ENCODE data around the gene OR2T29.

OR2T29 gene

DNA sequence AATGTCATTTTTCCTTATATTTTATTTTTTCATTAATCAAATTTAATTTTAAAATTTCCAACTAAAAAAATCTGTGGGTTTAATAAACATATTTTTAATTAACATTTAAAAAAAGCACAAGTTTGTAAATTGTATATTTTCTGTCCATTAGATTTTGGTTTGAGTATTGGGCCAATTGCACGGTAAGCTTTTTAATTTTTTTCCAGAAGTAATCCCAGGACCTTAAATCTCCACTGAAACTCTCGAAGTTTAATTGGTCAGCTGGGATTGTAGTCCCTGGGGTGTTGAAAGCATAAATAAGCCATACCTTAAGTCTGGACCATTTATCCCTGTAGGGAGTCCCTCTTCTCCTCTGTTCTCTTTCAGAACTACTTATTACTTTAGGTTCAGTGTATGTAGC is 54.8 kb downstream of the OR2T29 start, which contains the start of gene OR2G6:
Gene OR2G6, plus strand, starts transcription at position 301 of the 400 bp plus-strand sequence. CDS start 13,574 bp downstream, outside the sequence.
- FAIRE-seq, result peak; percentile 87
